GM10847 (cell line): Measurements from ENCODE around the gene MMP17.

Experiments
- POLR2A ChIP-seq: IDR thresholded peaks from 2 replicates; pipeline ENCODE4 v1.6.1; 2011; ENCODE audit not compliant: insufficient read length; ENCODE audit errors: extremely low read depth

The MMP17 gene

DNA sequence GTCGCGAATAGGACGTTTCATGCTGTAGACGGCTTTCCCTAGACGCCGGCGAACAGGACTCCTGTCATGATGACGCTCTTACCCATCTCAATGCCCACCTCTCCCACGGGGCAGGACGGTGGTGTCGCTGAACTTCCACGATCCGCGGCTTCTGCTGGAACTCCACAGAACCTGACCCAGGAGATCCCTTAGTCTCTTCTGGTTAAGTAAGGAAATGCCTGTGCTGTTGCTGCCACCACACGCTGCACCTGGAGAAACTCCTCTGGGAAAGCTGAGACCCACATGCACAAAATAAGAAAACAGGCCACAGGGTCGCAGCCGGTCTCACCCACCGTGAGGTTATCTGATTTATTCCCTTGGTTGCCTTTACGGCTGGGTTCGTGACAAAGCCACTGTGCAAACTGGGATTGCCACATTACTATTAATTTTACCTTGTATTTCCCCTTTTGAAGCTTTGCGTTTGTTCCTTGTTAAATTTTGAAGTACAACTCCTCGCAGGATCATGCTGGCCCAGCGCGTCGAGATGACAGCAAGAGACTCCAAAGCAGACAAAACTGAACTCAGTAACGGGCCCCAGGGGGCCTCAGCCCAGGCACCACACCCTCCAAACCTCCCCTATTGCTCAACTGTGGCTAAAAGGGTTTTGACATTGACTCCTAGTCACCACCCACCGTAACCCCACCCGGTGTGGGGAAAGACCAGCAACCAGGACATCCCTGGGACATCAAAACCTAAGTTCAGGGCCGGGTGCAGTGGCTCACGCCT lies 9.2 kb upstream of the MMP17 start:
- no peak for TF ChIP-seq POLR2A

DNA sequence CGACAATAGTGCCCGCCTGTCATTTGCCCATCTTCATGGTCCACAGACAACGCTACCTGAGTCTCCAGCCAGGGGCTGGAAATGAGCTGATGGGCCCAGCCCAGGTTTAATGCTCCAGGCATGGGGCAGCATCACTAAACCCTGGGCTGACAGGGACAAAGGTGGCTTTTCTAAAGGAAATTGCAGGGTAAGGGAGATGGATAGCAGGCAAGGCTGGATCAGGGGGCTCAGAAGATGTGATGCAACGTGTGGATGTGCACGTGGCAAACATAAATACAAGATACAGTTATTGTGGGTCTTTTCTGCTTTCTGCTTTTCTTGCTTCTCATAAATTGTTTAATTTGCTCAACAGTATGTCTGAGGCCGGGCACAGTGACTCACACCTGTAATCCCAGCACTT lies 3.7 kb upstream of the MMP17 start:
- TF ChIP-seq POLR2A = no peak

DNA sequence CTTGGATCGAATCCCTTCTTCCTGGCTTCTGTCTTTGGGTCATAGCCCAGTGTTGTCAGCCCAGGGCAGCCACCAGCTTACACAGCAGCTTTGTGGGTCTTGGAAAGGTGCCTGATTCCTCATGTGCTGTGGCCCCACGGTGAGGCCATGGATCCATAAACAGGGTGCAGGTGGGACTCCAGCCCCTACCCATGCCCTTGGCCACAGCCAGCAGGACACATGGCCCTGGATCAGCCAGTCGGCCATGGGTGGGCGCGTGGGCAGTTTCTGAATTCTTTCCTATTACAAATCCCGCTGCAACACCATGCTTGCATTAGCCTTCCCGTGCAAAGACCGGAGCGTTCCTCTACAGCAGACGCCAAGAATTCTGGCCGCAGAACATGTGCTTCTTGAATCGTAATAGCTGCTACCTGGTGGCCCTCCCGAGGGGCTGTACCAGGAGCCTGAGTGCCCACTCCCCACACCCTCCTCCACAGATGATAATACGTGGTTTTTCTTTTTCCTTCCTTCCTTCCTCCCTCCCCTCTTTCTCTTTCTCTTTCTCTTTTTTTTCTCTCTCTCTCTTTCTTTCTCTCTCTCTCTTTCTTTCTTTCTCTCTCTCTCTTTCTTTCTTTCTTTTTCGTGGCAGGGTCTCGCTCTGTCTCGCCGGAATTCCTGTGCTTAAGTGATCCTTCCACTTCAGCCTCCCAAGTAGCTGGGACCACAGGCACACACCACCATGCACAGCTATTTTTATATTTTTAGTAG lies 2.9 kb upstream of the MMP17 start:
- no peak for TF ChIP-seq POLR2A

DNA sequence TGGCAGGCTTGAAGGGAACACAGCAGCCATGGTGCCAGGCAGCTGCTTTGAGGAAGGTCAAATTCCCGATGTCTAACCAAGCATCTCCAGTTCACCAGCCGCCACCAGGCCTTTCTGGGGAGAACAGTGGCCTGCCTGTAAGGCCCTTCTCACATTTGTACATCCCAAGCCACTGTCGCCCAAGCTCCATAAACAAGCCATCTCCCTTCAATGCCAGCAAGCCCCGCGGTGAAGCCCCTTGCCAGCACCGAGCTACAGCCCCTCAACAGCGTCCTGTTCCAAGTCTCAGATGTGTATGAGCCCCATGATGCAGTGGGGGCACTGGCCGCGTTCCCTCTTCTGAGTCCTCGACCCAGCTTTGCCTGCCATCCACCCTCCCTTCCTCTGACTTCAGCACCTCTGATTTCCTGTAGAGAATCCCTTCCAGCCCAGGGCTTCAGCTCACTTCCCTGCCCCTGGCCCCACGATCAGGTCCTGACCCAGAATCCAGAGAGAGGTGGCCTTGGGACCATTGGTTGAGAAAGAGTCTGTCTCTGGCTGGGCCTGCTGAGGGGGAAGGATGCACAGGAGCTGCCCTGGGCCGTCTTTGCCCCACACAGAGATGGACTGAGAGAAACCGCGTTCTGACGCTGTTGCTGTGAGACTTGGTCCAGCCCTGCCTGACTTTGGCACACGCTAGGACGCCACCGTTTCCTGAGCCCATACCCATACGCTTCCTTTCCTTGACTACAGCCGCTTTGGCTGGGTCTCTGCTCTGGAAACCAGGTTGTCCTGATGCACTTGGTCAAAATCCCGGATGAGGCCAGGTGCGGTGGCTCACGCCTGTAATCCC lies 1.9 kb upstream of the MMP17 start:
- TF ChIP-seq POLR2A = no peak

DNA sequence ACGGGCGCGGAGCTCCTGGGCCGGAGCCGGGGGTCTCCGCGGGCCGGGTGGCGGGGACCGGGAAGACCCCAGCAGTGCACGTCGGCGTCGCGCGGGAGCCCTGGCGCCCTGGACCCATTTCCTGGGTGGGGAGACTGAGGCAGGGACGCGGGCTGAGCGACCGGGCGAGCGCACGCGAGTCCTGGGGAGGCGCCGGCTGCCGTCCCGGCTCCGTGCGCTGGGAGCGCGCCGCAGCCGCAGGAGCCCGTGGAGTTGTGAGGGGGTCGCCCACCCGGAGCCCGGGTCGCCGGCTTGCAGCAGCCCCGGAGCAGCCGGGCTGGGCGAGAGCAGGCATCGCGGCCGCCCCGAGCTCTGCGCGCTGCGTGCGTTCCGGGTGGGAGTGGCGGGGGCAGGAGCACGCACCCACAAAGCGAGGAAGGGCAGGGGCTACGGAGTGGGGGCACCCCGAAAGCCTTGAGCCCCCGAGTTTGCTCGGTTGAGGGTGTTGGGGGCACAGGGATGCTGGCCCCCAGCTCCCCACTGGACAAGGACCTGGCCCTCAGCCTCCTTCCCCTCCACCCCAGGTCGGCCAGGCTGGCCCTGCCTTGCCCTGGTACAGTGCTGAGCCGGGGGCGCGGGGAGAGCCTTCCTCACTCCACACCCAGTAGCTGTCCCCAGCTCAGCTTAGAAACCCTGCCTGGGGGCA lies 620 bp downstream of the MMP17 start:
- TF ChIP-seq POLR2A = no peak

DNA sequence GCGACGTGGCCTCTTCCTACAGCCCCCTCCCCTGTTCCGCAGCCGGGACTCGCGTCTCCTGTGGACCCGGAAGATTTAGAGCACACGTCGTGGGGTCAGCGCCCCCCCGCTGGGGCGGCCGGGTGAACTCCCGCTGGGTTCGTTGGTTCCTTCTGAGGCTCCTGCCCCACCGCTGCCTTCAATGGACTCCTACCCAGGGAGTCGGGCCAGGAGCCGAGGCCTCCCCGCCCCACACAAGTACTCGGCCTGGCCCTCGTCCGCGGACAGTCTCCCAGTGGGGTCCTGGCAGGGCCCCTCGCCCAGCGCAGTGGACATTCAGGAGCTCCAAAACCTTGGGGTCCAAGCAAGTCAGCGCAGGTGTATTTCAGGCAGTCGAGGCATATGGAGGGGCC lies 1.2 kb downstream of the MMP17 start:
- no peak for TF ChIP-seq POLR2A

DNA sequence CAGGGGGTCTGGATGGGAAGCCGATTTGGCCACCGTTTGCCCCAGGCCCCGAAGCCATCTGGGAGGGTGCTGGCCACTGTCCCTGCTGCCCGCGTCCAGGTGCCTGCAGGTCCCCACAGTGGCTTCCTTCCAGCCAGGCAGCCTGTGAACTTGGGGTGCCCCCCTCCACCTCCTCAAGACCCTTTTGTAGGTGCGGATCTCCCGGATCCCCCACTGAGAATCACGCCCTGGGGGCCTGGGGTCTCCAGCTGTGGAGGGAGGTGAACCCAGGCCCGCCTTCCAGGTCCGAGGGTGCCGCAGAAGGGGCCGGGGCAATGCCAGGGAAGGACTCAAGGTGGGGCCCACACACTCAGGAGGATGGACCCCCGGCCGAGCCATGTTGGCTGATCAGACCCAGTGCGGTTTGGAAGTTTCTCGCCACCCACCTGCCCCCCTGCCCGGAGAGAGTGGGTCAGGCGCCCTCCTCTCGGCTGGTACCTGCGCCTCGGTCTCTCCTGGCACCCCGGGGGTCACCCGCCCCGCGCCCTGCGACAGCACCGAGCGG lies 1.7 kb downstream of the MMP17 start:
- TF ChIP-seq POLR2A = no peak

DNA sequence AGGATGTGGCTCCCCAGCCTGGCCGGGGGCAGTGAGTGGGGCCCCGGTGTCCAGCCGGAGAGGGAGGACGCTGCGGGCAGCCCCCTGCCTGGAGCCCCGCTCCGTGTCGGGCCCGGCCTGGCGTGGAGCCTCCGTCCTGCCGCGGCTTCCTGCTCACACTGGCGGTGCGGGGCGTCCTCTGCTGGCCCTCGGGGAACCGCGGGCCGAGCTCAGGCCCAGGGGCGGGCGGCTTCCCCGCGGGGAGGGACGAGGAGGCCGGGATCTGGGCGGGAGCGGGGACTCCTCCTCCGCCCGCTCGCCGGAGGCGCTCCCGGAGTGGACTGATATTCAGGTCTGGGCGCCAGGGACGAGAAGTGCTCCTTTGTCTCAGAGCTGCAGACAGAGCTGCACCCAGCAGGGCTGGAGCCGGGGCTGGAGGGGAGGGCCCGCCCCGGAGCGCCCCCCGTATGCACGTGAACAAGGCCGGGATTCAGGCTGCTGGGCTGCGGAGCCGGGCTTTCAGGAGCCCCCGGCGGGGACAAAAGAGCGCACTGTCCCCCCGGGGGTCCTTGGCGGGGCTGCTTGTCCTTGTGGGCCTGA lies 2.2 kb downstream of the MMP17 start:
- no peak for TF ChIP-seq POLR2A

DNA sequence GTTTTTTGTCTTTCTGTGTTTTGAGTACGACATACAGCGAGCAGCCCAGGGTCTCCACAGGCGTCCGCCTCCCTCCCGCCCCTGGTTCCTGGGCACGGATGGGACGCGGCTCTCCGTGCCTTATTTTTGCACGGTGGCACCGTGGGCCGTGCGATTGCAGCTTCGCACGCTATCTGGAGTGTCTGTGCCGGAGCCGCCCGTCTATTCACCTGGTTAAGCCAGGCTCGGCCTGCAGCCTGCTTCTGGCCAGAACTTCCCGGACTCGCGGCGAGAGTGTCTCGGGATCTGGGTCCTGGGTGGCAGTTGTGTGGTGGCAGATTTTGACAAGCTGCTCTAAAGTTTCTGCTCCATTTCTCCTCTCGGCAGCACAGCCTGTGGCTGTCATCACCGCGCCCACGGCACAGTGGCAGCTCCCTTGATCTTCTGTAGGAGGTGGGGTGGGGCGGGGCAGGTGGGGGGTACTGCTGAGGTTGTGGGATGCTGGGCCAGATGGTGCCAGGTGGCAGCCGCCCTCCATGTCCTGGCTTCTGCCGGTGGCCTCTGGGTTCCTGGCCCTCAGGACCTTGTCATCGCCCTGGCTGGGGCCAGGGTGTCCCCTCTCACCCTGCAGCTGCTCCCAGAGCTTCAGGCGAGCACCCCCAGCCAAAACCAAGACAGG lies 2.9 kb downstream of the MMP17 start:
- TF ChIP-seq POLR2A = no peak

DNA sequence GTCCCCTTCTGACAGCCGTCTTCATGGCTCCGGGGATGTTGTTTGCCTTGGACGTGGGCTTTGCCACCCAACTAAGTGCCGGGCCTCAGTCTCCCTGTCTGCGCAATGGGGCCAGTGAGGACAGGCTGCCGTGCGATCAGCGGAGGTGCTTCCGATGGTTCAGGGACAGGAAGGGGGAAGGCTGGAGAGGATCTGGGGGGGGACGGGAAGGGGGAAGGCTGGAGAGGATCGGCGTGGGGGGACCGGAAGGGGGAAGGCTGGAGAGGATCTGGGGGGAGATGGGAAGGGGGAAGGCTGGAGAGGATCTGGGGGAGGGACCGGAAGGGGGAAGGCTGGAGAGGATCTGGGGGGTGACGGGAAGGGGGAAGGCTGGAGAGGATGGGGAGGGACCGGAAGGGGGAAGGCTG lies 3.4 kb downstream of the MMP17 start:
- no peak for TF ChIP-seq POLR2A

DNA sequence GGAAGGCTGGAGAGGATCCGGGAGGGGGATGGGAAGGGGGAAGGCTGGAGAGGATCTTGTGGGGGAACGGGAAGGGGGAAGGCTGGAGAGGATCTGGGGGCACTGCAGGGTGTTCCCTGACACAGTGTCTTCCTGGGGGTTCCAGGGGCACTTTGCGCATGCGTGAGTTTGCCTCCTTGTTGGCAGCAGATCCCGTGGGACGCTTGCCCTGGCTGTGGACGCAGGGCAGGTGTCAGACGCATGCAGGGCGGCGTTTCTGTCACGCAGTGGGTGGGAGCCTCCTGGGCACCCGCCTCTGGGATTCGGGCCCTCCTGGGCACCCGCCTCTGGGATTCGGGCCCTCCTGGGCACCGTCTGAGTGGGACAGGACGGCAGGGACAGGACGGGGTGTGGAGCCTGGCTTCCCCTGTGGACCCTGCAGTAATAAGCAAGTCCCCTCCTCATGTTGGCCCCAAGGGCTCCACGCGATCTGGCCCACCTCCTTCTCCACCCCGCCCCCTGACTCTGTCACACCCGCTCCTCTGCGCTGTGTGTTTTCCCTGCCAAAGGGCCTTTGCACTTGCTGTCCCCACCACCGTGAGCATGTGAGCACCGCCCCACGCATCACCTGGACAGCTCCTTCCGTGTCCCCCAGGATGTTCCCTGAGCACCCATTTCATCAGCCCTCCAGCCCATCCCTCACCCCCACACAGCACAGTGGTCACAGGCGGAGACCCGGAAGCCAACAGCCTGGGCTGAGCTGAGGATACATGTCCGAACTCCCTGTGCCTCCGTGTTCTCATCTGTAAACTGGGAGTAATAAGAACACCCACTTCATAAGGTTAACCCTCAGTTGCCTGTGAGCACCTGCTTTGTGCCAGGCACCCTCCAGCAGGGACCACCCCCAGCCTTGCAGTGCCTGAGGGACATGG lies 4.4 kb downstream of the MMP17 start:
- no peak for TF ChIP-seq POLR2A

DNA sequence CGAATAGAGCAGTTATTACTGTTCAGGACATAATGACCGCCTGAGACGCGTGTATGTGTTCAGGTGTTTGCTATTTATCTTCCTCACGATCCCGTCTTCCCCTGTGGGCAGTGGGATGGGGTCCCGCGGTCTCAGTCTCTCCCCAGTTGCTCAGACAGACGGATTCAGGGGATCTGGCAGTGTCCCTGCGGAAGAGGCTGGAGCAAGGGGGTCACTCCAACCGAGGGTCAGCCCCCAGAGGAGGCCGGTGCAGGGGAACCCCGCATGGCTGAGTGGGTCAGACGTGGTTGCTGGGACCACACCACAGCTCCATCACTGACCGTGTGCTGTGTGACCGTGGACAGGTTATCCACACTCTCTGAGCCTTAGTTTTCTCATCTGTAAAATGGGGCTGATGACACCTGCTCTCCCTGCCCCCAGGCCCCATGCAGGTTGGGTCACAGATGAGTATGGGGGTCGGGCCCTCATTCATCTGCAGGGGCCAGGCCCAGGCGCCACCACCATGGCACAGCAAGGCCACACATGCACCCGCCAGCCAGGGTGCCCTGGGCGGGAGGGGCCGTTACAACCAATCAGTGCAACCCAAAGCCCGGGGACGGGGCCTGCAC lies 5.2 kb downstream of the MMP17 start:
- no peak for TF ChIP-seq POLR2A
